Skeletal muscle satellite cell (primary cell): ENCODE results near the gene ZC3H14.
A peak's percentile ranks its signal among the peaks of the same experiment; 100 is the strongest.

Source experiments
- H3K27me3 ChIP-seq: 2 replicates; pipeline ENCODE4 v1.7.0; 2013; ENCODE audit warnings: low read length; ENCODE audit not compliant: control insufficient read depth, insufficient read depth
- H3K36me3 ChIP-seq: 2 replicates; pipeline ENCODE4 v1.7.0; 2013; ENCODE audit warnings: mild to moderate bottlenecking, control low read depth, low read length; ENCODE audit not compliant: insufficient read depth
- H3K4me1 ChIP-seq: 2 replicates; pipeline ENCODE4 v1.7.0; 2013; ENCODE audit warnings: low read length; ENCODE audit not compliant: control insufficient read depth, insufficient read depth
- H3K4me2 ChIP-seq: 2 replicates; pipeline ENCODE4 v1.7.0; 2013; ENCODE audit warnings: mild to moderate bottlenecking, low read length
- H3K4me3 ChIP-seq: 2 replicates; pipeline ENCODE4 v1.7.0; 2013; ENCODE audit warnings: low read length
- H3K9ac ChIP-seq: 2 replicates; pipeline ENCODE4 v1.7.0; 2013; ENCODE audit warnings: mild to moderate bottlenecking, low read depth, low read length, moderate library complexity
- H3K9me3 ChIP-seq: replicated peaks from 2 replicates; pipeline ENCODE4 v1.7.0; 2013; ENCODE audit warnings: mild to moderate bottlenecking, control low read depth, low read length

Gene ZC3H14

GRCh38 chr14:88590173-88590572 lies 27.3 kb downstream of the ZC3H14 start:
- H3K9ac ChIP-seq = no peak overlapping the region
- H3K9me3 ChIP-seq = no peaks in the 10 kb centered on the region
- peaks cover 52% of the 10 kb centered on the region for H3K36me3 ChIP-seq
- H3K27me3 ChIP-seq = no peaks in the 10 kb centered on the region
- H3K4me3 ChIP-seq = no peak overlapping the region
- H3K4me2 ChIP-seq = no peak overlapping the region
- H3K4me1 ChIP-seq = peaks cover 8% of the 10 kb centered on the region

GRCh38 chr14:88592031-88592430 lies 29.2 kb downstream of the ZC3H14 start:
- H3K36me3 ChIP-seq = peaks cover 67% of the 10 kb centered on the region
- no peak overlapping the region for H3K9ac ChIP-seq
- no peaks in the 10 kb centered on the region for H3K9me3 ChIP-seq
- no peak overlapping the region for H3K4me3 ChIP-seq
- no peak overlapping the region for H3K4me2 ChIP-seq
- H3K4me1 ChIP-seq = peaks cover 8% of the 10 kb centered on the region
- H3K27me3 ChIP-seq = no peaks in the 10 kb centered on the region

- H3K4me3 ChIP-seq = no peak overlapping the region
- H3K9me3 ChIP-seq = no peaks in the 10 kb centered on the region
- no peaks in the 10 kb centered on the region for H3K4me1 ChIP-seq
- no peak overlapping the region for H3K4me2 ChIP-seq
- H3K9ac ChIP-seq = no peak overlapping the region
- peaks cover 86% of the 10 kb centered on the region for H3K36me3 ChIP-seq
- no peaks in the 10 kb centered on the region for H3K27me3 ChIP-seq
Measured at GRCh38 chr14:88597038-88597437, 34.2 kb downstream of the ZC3H14 start.

- no peak overlapping the region for H3K4me2 ChIP-seq
- peaks cover 90% of the 10 kb centered on the region for H3K36me3 ChIP-seq
- no peak overlapping the region for H3K4me3 ChIP-seq
- no peaks in the 10 kb centered on the region for H3K9me3 ChIP-seq
- H3K27me3 ChIP-seq = no peaks in the 10 kb centered on the region
- no peaks in the 10 kb centered on the region for H3K4me1 ChIP-seq
- H3K9ac ChIP-seq = no peak overlapping the region
Measured at GRCh38 chr14:88597601-88598000, 34.8 kb downstream of the ZC3H14 start.

GRCh38 chr14:88598097-88598675 lies 35.3 kb downstream of the ZC3H14 start:
- Histone ChIP-seq H3K9me3 (no peaks in the 10 kb centered on the region), H3K4me3 (no peak overlapping the region), H3K36me3 (peaks cover 93% of the 10 kb centered on the region), H3K4me2 (no peak overlapping the region), H3K9ac (no peak overlapping the region), H3K4me1 (no peaks in the 10 kb centered on the region), H3K27me3 (no peaks in the 10 kb centered on the region)

- Histone ChIP-seq H3K27me3 (no peaks in the 10 kb centered on the region), H3K4me3 (no peak overlapping the region), H3K36me3 (peaks cover 92% of the 10 kb centered on the region), H3K9ac (no peak overlapping the region), H3K4me2 (no peak overlapping the region), H3K4me1 (no peaks in the 10 kb centered on the region), H3K9me3 (no peaks in the 10 kb centered on the region)
Measured at GRCh38 chr14:88599326-88599725, 36.5 kb downstream of the ZC3H14 start.

GRCh38 chr14:88599761-88600439 lies 37.1 kb downstream of the ZC3H14 start:
- no peak overlapping the region for H3K4me2 ChIP-seq
- no peak overlapping the region for H3K9ac ChIP-seq
- H3K4me3 ChIP-seq = no peak overlapping the region
- no peaks in the 10 kb centered on the region for H3K27me3 ChIP-seq
- H3K9me3 ChIP-seq = no peaks in the 10 kb centered on the region
- no peaks in the 10 kb centered on the region for H3K4me1 ChIP-seq
- peaks cover 88% of the 10 kb centered on the region for H3K36me3 ChIP-seq

GRCh38 chr14:88604212-88604611 lies 41.4 kb downstream of the ZC3H14 start:
- no peak overlapping the region for H3K4me3 ChIP-seq
- no peaks in the 10 kb centered on the region for H3K27me3 ChIP-seq
- no peaks in the 10 kb centered on the region for H3K9me3 ChIP-seq
- peaks cover 83% of the 10 kb centered on the region for H3K36me3 ChIP-seq
- no peak overlapping the region for H3K4me2 ChIP-seq
- H3K9ac ChIP-seq = no peak overlapping the region
- H3K4me1 ChIP-seq = no peaks in the 10 kb centered on the region

- Histone ChIP-seq H3K4me2 (no peak overlapping the region), H3K27me3 (no peaks in the 10 kb centered on the region), H3K36me3 (peaks cover 84% of the 10 kb centered on the region), H3K9me3 (no peaks in the 10 kb centered on the region), H3K4me3 (no peak overlapping the region), H3K4me1 (no peaks in the 10 kb centered on the region), H3K9ac (no peak overlapping the region)
Measured at GRCh38 chr14:88605594-88605993, 42.8 kb downstream of the ZC3H14 start.

GRCh38 chr14:88607829-88608228 lies 45.0 kb downstream of the ZC3H14 start:
- H3K4me3 ChIP-seq = no peak overlapping the region
- no peak overlapping the region for H3K4me2 ChIP-seq
- H3K36me3 ChIP-seq = peaks cover 80% of the 10 kb centered on the region
- peaks cover 16% of the 10 kb centered on the region for H3K4me1 ChIP-seq
- H3K27me3 ChIP-seq = no peaks in the 10 kb centered on the region
- H3K9me3 ChIP-seq = no peaks in the 10 kb centered on the region
- no peak overlapping the region for H3K9ac ChIP-seq

- H3K4me3 ChIP-seq = no peak overlapping the region
- H3K4me1 ChIP-seq = peaks cover 41% of the 10 kb centered on the region
- peak overlapping the region; percentile 9 for H3K9ac ChIP-seq
- no peaks in the 10 kb centered on the region for H3K27me3 ChIP-seq
- H3K36me3 ChIP-seq = peaks cover 69% of the 10 kb centered on the region
- H3K4me2 ChIP-seq = peak overlapping the region; percentile 11
- H3K9me3 ChIP-seq = no peaks in the 10 kb centered on the region
Measured at GRCh38 chr14:88611878-88612277, 49.0 kb downstream of the ZC3H14 start.

- Histone ChIP-seq H3K4me2 (peak overlapping the region; percentile 67), H3K9me3 (no peaks in the 10 kb centered on the region), H3K4me1 (peaks cover 41% of the 10 kb centered on the region), H3K27me3 (no peaks in the 10 kb centered on the region), H3K9ac (peak overlapping the region; percentile 33), H3K4me3 (no peak overlapping the region), H3K36me3 (peaks cover 58% of the 10 kb centered on the region)
Measured at GRCh38 chr14:88612981-88613380, 50.1 kb downstream of the ZC3H14 start.
